Thoracic aorta endothelial cell (primary cell): ENCODE data around the gene IL12RB2. TPM values are rescaled to one million over a fixed set of nuclear protein-coding genes. Genes with fewer than 3 reads are reported as not detected.

ENCODE experiments used
- small RNA-seq: library from RNA; depleted of rRNA; stranded (forward); fragments of <200 nt; gene quantifications from one replicate; pipeline ENCODE3, GENCODE V24; 2012
- total RNA-seq: library from RNA; depleted of rRNA; stranded (reverse); fragments of >200 nt; gene quantifications from 2 replicates; pipeline ENCODE4 v1.2.3, GENCODE V29; 2012

The IL12RB2 gene
- total RNA-seq = not detected in 2 replicates

GRCh38 chr1:67307251-67308060 lies at the start of gene IL12RB2:
TSS of gene IL12RB2 (plus strand) at chr1:67307873. CDS start at chr1:67320369, 12,496 bp downstream.

DNA sequence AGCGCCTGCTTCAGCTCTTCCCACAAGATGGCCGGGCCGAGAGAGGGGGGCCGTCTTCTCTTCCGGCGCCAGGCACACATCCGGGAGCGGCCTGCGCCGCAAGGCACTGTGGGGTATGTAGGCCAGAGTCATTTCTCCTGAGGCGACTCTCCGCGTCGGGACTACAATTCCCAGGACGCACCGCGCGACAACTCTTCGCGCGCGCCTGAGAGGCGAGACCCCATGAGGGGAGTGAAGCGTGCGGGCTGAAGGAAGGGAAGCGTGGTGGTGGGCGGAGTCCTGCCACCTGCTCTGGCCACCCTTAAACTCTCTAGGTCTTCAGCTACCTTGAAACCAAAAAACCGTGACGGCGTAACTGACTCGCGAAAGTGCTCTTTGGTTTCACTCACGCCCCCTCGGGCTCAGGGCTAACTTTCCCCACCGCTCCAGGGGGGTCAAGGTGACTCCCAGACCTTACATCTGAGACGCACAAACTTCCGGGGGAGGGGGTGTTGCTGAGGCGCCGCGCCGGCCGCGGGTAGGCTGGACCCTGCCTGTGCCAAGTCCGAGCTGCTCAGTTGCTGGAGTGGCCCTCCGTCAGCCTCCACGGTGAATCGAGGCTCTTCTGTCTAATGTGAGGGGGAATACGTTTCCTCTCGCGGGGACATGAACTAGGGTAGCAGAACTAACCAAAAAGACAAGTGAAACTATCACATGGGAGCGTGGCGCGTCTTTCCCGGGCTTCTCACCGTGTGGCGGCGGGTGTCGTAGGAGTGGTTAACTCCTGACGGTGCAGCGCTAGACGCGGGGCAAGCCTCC lies 122.9 kb downstream of the IL12RB2 start, which contains the start of gene SERBP1:
Gene SERBP1, minus strand, starts transcription at position 45 of the 798 bp plus-strand sequence. CDS start 102 bp downstream, outside the sequence.

Small RNA genes lying within 50 kb of the gene (small RNA-seq; reads per million reads assigned to genes)
- gene RNU4ATAC4P (not detected), gene RNU6-387P (0.42 reads per million)

Other genes starting within 250 kb of the IL12RB2 start
- not detected in 2 replicates for gene C1orf141, start 172.9 kb upstream of the IL12RB2 start, total RNA-seq
- not detected in 2 replicates for gene IL23R, start 141.4 kb upstream of the IL12RB2 start, total RNA-seq
- gene SERBP1, start 122.5 kb downstream of the IL12RB2 start, total RNA-seq = 450 and 452 TPM in 2 replicates